Natural killer cell (primary cell): ENCODE measurements around the gene CAND2. TPM values are rescaled to one million over a fixed set of nuclear protein-coding genes. Genes with fewer than 3 reads are reported as not detected.

Source experiments
- ATAC-seq, 3 donors: fragments of 150-1000 bp in 2 of 3; fragments of 200-7000 bp in 1 of 3; cut with Tn5 transposase; 1 replicate in 1 of 3; 2 replicates in 2 of 3; pipeline ENCODE4 v1.10.0; 2021; ENCODE audit warnings: mild to moderate bottlenecking in 2 of 3, moderate library complexity in 2 of 3
- DNase-seq, 2 donors: peaks; one replicate each; pipeline versions ENCODE4 v3.0.0 to v3.0.0-alpha.2; 2013 to 2021; ENCODE audit warnings: mixed read lengths in 1 of 2
- H3K27ac ChIP-seq: one replicate; pipeline ENCODE4 v1.5.1; 2013; ENCODE audit warnings: mild to moderate bottlenecking, low read length
- H3K27me3 ChIP-seq: one replicate; pipeline ENCODE4 v1.6.1; 2013; ENCODE audit warnings: low read length; ENCODE audit not compliant: control insufficient read depth, insufficient read depth
- H3K36me3 ChIP-seq: one replicate; pipeline ENCODE4 v1.6.1; 2013; ENCODE audit warnings: low read length; ENCODE audit not compliant: control insufficient read depth, insufficient read depth
- H3K4me1 ChIP-seq: one replicate; pipeline ENCODE4 v1.6.1; 2013; ENCODE audit warnings: low read length; ENCODE audit not compliant: control insufficient read depth, insufficient read depth
- H3K4me3 ChIP-seq: one replicate; pipeline ENCODE4 v1.5.1; 2013; ENCODE audit warnings: low read length
- H3K9me3 ChIP-seq: one replicate; pipeline ENCODE4 v1.6.1; 2013; ENCODE audit warnings: low read length; ENCODE audit not compliant: control insufficient read depth, insufficient read depth
- H3K27ac Mint-ChIP-seq, 2 donors: one replicate each; pipeline ENCODE4 v1.8.0; 2022; ENCODE audit warnings: mild to moderate bottlenecking in 2 of 2, mixed read lengths in 2 of 2, moderate library complexity in 1 of 2
- H3K27me3 Mint-ChIP-seq, 2 donors: one replicate each; pipeline ENCODE4 v1.8.0; 2022; ENCODE audit warnings: low read depth in 2 of 2, mixed read lengths in 2 of 2
- H3K36me3 Mint-ChIP-seq: one replicate; pipeline ENCODE4 v1.8.0; 2022; ENCODE audit warnings: mixed read lengths
- H3K4me1 Mint-ChIP-seq, 2 donors: one replicate each; pipeline ENCODE4 v1.8.0; 2022; ENCODE audit warnings: mixed read lengths in 2 of 2
- H3K4me3 Mint-ChIP-seq: one replicate; pipeline ENCODE4 v1.8.0; 2022; ENCODE audit warnings: mild to moderate bottlenecking, moderate library complexity, mixed read lengths
- H3K9me3 Mint-ChIP-seq, 2 donors: one replicate each; pipeline ENCODE4 v1.8.0; 2022; ENCODE audit warnings: mixed read lengths in 2 of 2
- WGBS: methylation state at CpG from one replicate; pipeline ENCODE4 v1.1.7; 2013; ENCODE audit warnings: missing lambda C conversion rate; ENCODE audit not compliant: insufficient coverage; 5-methylcytosine and 5-hydroxymethylcytosine counted together
- intact Hi-C: fragments of 100-400 bp; cut with micrococcal nuclease; formaldehyde crosslinking; loops from one replicate; pipeline ENCODE4 v1.14.2; 2022
- total RNA-seq, 4 donors: library from RNA; stranded (reverse); fragments of 120-200 nt in 1 of 4; gene quantifications; one replicate each; pipeline versions ENCODE4 v1.2.3 to v1.2.4, GENCODE V29; 2013 to 2022
- TF ChIP-seq, protein P1 (sequence below): fragments of 200-600 bp; IDR thresholded peaks from one replicate; pipeline ENCODE4 v1.8.0; 2022; ENCODE audit warnings: antibody characterized with exemption

Gene CAND2
- 1 to 10 TPM in 2 of 3 donors, under 1 TPM in 1; 0.52 to 1.3 (median 1.2) TPM for total RNA-seq
- total RNA-seq (2013): 0.70 TPM

- intact Hi-C loops: no loop called here
- peaks cover 6 to 8% of the 10 kb centered on the region in 2 donors for H3K4me1 Mint-ChIP-seq
- H3K27ac ChIP-seq: no peak within 1 kb of the TSS
- DNase-seq (peak; percentile 30 to 67), ATAC-seq (peak; percentile 76 to 89 (median 88))
- peaks cover 13 to 25% of the 10 kb centered on the region in 2 donors for H3K27me3 Mint-ChIP-seq
- no peaks in the 10 kb centered on the region for H3K36me3 ChIP-seq
- H3K36me3 Mint-ChIP-seq: no peaks in the 10 kb centered on the region
- H3K9me3 ChIP-seq: no peaks in the 10 kb centered on the region
- TF ChIP-seq, protein P1, sequence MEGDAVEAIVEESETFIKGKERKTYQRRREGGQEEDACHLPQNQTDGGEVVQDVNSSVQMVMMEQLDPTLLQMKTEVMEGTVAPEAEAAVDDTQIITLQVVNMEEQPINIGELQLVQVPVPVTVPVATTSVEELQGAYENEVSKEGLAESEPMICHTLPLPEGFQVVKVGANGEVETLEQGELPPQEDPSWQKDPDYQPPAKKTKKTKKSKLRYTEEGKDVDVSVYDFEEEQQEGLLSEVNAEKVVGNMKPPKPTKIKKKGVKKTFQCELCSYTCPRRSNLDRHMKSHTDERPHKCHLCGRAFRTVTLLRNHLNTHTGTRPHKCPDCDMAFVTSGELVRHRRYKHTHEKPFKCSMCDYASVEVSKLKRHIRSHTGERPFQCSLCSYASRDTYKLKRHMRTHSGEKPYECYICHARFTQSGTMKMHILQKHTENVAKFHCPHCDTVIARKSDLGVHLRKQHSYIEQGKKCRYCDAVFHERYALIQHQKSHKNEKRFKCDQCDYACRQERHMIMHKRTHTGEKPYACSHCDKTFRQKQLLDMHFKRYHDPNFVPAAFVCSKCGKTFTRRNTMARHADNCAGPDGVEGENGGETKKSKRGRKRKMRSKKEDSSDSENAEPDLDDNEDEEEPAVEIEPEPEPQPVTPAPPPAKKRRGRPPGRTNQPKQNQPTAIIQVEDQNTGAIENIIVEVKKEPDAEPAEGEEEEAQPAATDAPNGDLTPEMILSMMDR: no peak
- no peaks in the 10 kb centered on the region for H3K9me3 Mint-ChIP-seq
- H3K4me3 Mint-ChIP-seq: peak within 1 kb of the TSS; percentile 90
- WGBS: 7% methylated on average over 60 of the region's 61 CpGs
- peaks cover 2% of the 10 kb centered on the region for H3K27me3 ChIP-seq
- peaks cover 12% of the 10 kb centered on the region for H3K4me1 ChIP-seq
- peak within 1 kb of the TSS in 1 of 2 donors; percentile 76 for H3K27ac Mint-ChIP-seq
- H3K4me3 ChIP-seq: peak within 1 kb of the TSS; percentile 59
These were observed at the start of gene CAND2 for GRCh38 chr3:12796171-12797123. CAND2 (plus strand) TSS chr3:12796680; CDS start chr3:12796721, 41 bp downstream.

DNA sequence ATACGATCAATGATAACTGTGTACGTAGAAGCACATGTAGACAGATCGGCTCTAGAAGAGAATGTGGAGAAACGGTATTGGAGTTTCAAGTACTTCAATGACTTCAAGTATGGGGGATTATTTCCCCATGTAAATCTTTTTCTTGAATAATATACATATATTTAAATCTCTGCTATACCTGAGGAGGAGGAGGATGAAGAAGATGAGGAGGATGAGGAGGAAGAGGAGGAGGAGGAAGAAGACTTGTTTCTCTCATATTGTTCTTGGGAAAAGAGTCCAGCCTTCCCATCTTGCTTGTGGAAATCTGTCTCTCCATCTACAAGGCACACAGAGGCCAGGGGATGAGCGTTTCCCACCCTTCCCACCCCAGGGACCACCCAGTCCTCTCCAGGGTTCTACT is 48.0 kb upstream of the CAND2 start:
- intact Hi-C loops: no loop called here
- 100% methylated on average over 3 of the region's 5 CpGs for WGBS

DNA sequence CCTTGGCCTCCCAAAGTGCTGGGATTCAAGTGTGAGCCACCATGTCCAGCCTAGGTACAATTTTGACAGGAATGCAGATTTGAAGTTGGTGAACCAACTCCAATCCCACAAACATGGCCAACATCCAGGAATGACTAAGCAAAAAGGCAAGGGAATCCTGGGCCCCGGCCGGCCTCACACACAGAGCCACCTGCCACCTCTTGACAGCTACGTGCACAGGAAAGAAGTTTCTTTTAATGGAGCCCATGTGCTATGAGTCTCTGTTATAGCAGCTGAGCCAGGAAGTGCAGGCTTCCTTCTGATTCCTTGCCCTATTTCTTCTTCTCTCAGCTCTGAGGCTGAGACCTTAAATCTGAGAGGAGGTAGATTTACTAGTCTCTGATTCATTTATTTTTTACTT is 46.3 kb upstream of the CAND2 start:
- 41% methylated on average over 3 of the region's 3 CpGs for WGBS
- H3K36me3 ChIP-seq: no peaks in the 10 kb centered on the region
- no peak overlapping the region for H3K27ac Mint-ChIP-seq
- peaks cover 6% of the 10 kb centered on the region in 2 donors for H3K4me1 Mint-ChIP-seq
- H3K27me3 ChIP-seq: peaks cover 2% of the 10 kb centered on the region
- TF ChIP-seq, protein P1: no peak
- no peak for DNase-seq
- no peaks in the 10 kb centered on the region for H3K36me3 Mint-ChIP-seq
- H3K27ac ChIP-seq: no peak overlapping the region
- H3K9me3 Mint-ChIP-seq: no peaks in the 10 kb centered on the region
- no peak overlapping the region for H3K4me3 ChIP-seq
- intact Hi-C loops: no loop called here
- H3K27me3 Mint-ChIP-seq: peaks cover 0 to 6% of the 10 kb centered on the region in 2 donors
- ATAC-seq: peak in 1 of 3 donors; percentile 5
- no peaks in the 10 kb centered on the region for H3K9me3 ChIP-seq
- no peaks in the 10 kb centered on the region for H3K4me1 ChIP-seq
- no peak overlapping the region for H3K4me3 Mint-ChIP-seq

More for the DNA sequence above, 48.0 kb upstream of the CAND2 start:
- no peaks in the 10 kb centered on the region for H3K9me3 Mint-ChIP-seq
- no peaks in the 10 kb centered on the region for H3K36me3 Mint-ChIP-seq
- no peak overlapping the region for H3K27ac Mint-ChIP-seq
- TF ChIP-seq, protein P1: no peak
- Histone ChIP-seq H3K4me3 (no peak overlapping the region), H3K36me3 (no peaks in the 10 kb centered on the region), H3K27ac (no peak overlapping the region), H3K9me3 (no peaks in the 10 kb centered on the region), H3K4me1 (no peaks in the 10 kb centered on the region), H3K27me3 (peaks cover 2% of the 10 kb centered on the region)
- peaks cover 6 to 11% of the 10 kb centered on the region in 2 donors for H3K27me3 Mint-ChIP-seq
- ATAC-seq: no peak
- no peak for DNase-seq
- peaks cover 6% of the 10 kb centered on the region in 2 donors for H3K4me1 Mint-ChIP-seq
- no peak overlapping the region for H3K4me3 Mint-ChIP-seq
